GM10266 (cell line): ENCODE measurements around the gene ASCC1.

Experiments used
- DNase-seq: peaks from one replicate; pipeline ENCODE4 v3.0.0; 2012; ENCODE audit errors: extremely low spot score
- CTCF ChIP-seq: IDR thresholded peaks from 2 replicates; pipeline ENCODE4 v1.5.1; 2012; ENCODE audit warnings: mild to moderate bottlenecking, low read depth; ENCODE audit not compliant: control insufficient read depth, insufficient read depth; ENCODE audit errors: missing control alignments

ASCC1 gene

DNA sequence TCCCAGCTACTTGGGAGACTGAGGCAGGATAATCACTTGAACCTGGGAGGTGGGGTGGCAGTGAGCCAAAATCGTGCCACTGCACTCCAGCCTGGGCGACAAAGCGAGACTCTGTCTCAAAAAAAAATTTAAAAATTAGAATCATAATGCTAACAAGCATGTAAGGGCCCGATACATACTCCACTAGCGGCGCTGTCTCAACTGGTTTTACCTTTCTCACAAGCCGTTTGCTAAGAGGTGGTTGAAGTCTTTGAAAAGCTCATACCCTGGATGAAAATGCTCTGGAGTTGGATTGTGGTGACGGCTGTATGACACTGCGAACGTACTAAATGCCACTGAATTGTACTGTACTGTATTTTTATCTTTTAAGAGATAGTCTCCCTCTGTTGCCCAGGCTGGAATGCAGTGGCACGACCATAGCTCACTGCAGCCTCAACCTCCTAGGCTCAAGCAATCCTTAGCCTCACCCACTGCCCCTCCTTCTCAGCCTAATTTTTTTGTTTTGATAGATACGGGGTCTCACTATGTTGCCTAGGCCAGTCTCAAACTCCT is 157.7 kb downstream of the ASCC1 start:
- no peak for TF ChIP-seq CTCF
- no peak for DNase-seq

GRCh38 chr10:72056932-72057751 is 158.9 kb downstream of the ASCC1 start:
- no peak for DNase-seq
- no peak for TF ChIP-seq CTCF

DNA sequence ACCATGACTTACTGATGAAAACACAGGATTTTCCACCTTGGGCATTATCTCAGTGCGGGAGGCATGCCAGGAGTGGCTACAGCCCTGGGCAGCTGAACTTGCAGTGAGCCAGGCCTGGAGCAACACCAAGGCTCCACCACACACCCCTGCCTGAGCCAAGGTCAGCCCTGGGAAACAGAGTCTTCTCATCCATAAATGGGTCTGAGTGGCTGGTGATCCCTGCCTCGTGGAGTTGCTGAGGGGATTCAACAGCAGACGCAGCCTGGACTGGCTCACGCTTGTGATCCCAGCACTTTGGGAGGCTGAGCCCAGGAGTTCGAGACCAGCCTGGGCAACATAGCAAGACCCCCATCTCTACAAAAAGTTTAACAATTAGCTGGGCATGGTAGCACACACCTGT is 160.0 kb downstream of the ASCC1 start:
- DNase-seq = no peak
- no peak for TF ChIP-seq CTCF

- DNase-seq = no peak
- TF ChIP-seq CTCF = no peak
These were observed 162.4 kb downstream of the ASCC1 start for GRCh38 chr10:72053690-72054089.

DNA sequence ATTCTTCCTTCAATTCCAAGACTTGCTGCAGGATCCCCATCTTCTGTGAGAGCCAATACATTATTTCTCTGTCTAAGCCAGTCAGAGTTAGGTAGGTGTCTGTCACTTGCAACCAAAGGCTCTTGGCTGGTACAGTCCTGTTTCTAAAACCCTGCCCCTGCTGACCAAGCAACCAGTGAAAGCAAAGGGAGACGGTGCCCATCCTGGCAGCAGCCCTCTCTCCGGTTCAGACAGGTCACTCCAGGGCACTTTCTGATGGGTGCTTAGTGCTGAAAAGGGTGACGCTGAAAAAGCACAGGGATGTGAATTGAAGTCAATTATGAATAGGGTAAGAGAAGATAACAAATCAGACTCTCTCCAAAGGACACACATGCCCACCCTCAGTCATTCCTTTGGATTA is 165.2 kb downstream of the ASCC1 start:
- no peak for TF ChIP-seq CTCF
- no peak for DNase-seq

GRCh38 chr10:72049969-72050781 is 165.9 kb downstream of the ASCC1 start:
- TF ChIP-seq CTCF = no peak
- DNase-seq = no peak

DNA sequence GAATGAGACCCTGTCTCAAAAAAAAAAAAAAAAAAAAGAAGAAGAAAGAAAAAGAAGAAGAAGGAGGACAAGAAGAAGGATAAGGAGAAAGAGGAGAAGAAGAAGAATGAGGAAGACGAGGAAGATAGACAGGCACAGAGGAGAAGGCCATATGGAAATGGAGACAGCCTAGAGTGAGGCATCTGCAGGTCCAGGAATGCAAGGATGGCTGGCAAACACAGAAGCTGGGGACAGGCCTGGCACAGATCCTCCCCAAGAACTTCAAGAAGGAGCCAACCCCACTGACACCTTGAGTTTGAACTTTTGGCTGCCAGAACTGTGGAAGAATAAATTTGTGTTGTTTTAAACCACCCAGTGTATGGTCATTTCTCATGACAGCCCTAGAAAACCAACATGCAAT is 166.6 kb downstream of the ASCC1 start:
- no peak for TF ChIP-seq CTCF
- no peak for DNase-seq
